ACC112 (cell line): ENCODE results near the gene MXRA8.

Experiments
- H2AFZ ChIP-seq: fragments of 200-600 bp; sonication (generic); one replicate; pipeline ENCODE4 v1.6.0; 2017; ENCODE audit warnings: antibody characterized with exemption, low read length; ENCODE audit not compliant: unreplicated experiment
- H3K27ac ChIP-seq: fragments of 200-600 bp; sonication (generic); 2 replicates; pipeline ENCODE4 v1.5.1; 2014; ENCODE audit warnings: low read depth, mild to moderate bottlenecking, antibody characterized with exemption, low read length, moderate library complexity
- H3K27me3 ChIP-seq: fragments of 200-600 bp; sonication (generic); 2 replicates; pipeline ENCODE4 v1.6.1; 2014; ENCODE audit warnings: mild to moderate bottlenecking, antibody characterized with exemption, low read length, moderate library complexity, mixed read lengths; ENCODE audit not compliant: insufficient read depth
- H3K36me3 ChIP-seq: fragments of 200-600 bp; sonication (generic); 2 replicates; pipeline ENCODE4 v1.6.1; 2016; ENCODE audit warnings: mild to moderate bottlenecking, antibody characterized with exemption, low read length, moderate library complexity, mixed read lengths; ENCODE audit not compliant: insufficient read depth
- H3K4me1 ChIP-seq: fragments of 200-600 bp; sonication (generic); one replicate; pipeline ENCODE4 v1.6.1; 2016; ENCODE audit warnings: low read length, mixed read lengths; ENCODE audit not compliant: insufficient read depth, unreplicated experiment, control insufficient read depth
- H3K4me3 ChIP-seq: fragments of 200-600 bp; sonication (generic); 2 replicates; pipeline ENCODE4 v1.5.1; 2014; ENCODE audit warnings: mild to moderate bottlenecking, low read depth, low read length
- H3K79me2 ChIP-seq: fragments of 200-600 bp; sonication (generic); one replicate; pipeline ENCODE4 v1.6.0; 2016; ENCODE audit warnings: low read length; ENCODE audit not compliant: control insufficient read depth, unreplicated experiment, insufficient read depth

The MXRA8 gene

GRCh38 chr1:1304331-1305299 lies 53.7 kb downstream of the MXRA8 start:
- Histone ChIP-seq H3K4me1 (peaks cover 33% of the 10 kb centered on the region), H3K27me3 (no peaks in the 10 kb centered on the region), H2AFZ (peak overlapping the region; percentile 25), H3K4me3 (peak overlapping the region; percentile 99), H3K27ac (peak overlapping the region; percentile 57; the same call in 1 of the 2 replicates), H3K79me2 (peaks cover 38% of the 10 kb centered on the region), H3K36me3 (no peaks in the 10 kb centered on the region)

GRCh38 chr1:1303736-1304135 lies 54.6 kb downstream of the MXRA8 start:
- H3K4me3 ChIP-seq, result no peak overlapping the region
- H3K27ac ChIP-seq, result no peak overlapping the region
- no peaks in the 10 kb centered on the region for H3K27me3 ChIP-seq
- peaks cover 31% of the 10 kb centered on the region for H3K79me2 ChIP-seq
- H2AFZ ChIP-seq, result no peak overlapping the region
- no peaks in the 10 kb centered on the region for H3K36me3 ChIP-seq
- peaks cover 28% of the 10 kb centered on the region for H3K4me1 ChIP-seq

GRCh38 chr1:1302951-1303509 lies 55.3 kb downstream of the MXRA8 start:
- H3K27ac ChIP-seq, result no peak overlapping the region

More at GRCh38 chr1:1302951-1303509, 55.3 kb downstream of the MXRA8 start:
- H2AFZ ChIP-seq, result no peak overlapping the region
- H3K4me3 ChIP-seq, result no peak overlapping the region
- H3K4me1 ChIP-seq, result peaks cover 28% of the 10 kb centered on the region
- peaks cover 31% of the 10 kb centered on the region for H3K79me2 ChIP-seq
- H3K36me3 ChIP-seq, result no peaks in the 10 kb centered on the region
- H3K27me3 ChIP-seq, result no peaks in the 10 kb centered on the region
